Breast epithelium (tissue), 4 donors: ENCODE measurements around the gene DYSF. TPM values are rescaled to one million over a fixed set of nuclear protein-coding genes. Genes with fewer than 3 reads are reported as not detected.

Source experiments
- DNase-seq, 2 donors: peaks; one replicate each; pipeline ENCODE4 v3.0.0-alpha.2; 2019; ENCODE audit warnings: low spot score in 2 of 2
- H3K27ac ChIP-seq, 2 donors: fragments of 200-600 bp; sonication (generic) in 1 of 2; one replicate each; pipeline ENCODE4 v1.5.1; 2016 to 2019; ENCODE audit warnings: mild to moderate bottlenecking in 1 of 2
- H3K27me3 ChIP-seq, 2 donors: fragments of 200-600 bp; sonication (generic) in 1 of 2; one replicate each; pipeline versions ENCODE4 v1.5.1 to v1.6.0; 2017 to 2019; ENCODE audit warnings: control low read depth in 1 of 2, mild to moderate bottlenecking in 1 of 2
- H3K36me3 ChIP-seq: fragments of 200-600 bp; one replicate; pipeline ENCODE4 v1.5.1; 2019
- H3K4me1 ChIP-seq, 2 donors: fragments of 200-600 bp; sonication (generic); one replicate each; pipeline ENCODE4 v1.5.1; 2016 to 2019; ENCODE audit warnings: control low read depth in 1 of 2
- H3K4me3 ChIP-seq, 3 donors: fragments of 200-600 bp; sonication (generic); 1 replicate in 2 of 3; 2 replicates in 1 of 3; pipeline ENCODE4 v1.5.1; 2016 to 2019; ENCODE audit warnings: mild to moderate bottlenecking in 3 of 3, moderate library complexity in 2 of 3
- H3K9me3 ChIP-seq, 2 donors: fragments of 200-600 bp; sonication (generic) in 1 of 2; one replicate each; pipeline ENCODE4 v1.5.1; 2016 to 2019; ENCODE audit warnings: control low read depth in 1 of 2
- POLR2A ChIP-seq: fragments of 450-650 bp; IDR thresholded peaks from one replicate; pipeline ENCODE4 v1.6.1; 2016; ENCODE audit warnings: antibody characterized with exemption, mild to moderate bottlenecking, moderate library complexity
- POLR2AphosphoS5 ChIP-seq, 3 donors: sonication (generic); formaldehyde crosslinking; IDR thresholded peaks; one replicate each; pipeline ENCODE4 v1.6.1; 2017; ENCODE audit warnings: antibody characterized with exemption in 3 of 3
- intact Hi-C: fragments of 100-400 bp; cut with DNase I; formaldehyde crosslinking; loops from one replicate; pipeline ENCODE4 v1.15.1; 2023; ENCODE audit warnings: low total_unique reads
- total RNA-seq, 3 donors: library from RNA; depleted of rRNA; stranded (reverse); fragments of >200 nt; gene quantifications; one replicate each; pipeline ENCODE4 v1.1.0, GENCODE V29; 2016
- TF ChIP-seq, protein P1 (sequence below), 3 donors: fragments of 450-650 bp; IDR thresholded peaks; one replicate each; pipeline ENCODE4 v1.5.1; 2016 to 2017; ENCODE audit warnings: antibody characterized with exemption in 3 of 3, mild to moderate bottlenecking in 3 of 3, moderate library complexity in 3 of 3

The DYSF gene
- total RNA-seq, 3 donors from 2014 or later = 3.0 to 15.7 (median 4.8) TPM

DNA sequence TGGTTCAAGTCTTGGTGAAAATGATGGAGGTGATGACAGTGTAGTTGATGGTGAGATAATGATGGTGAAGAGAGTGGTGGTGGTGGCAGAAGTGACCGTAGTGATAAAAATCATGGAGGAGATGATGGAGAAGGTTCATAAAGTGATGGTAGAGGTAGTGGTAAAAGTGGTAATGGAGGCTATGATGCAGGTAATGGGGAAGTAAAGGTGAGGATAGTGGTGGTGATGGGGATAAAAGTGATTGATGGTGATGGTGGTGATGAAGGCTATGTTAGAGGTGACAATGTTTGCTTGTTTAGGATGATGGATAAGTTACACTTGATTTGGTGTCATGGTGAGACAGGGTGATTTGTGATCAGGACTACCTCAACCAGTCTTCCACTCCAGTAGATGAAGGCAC is 268.9 kb downstream of the DYSF start:
- Histone ChIP-seq H3K27me3 (no peaks in the 10 kb centered on the region), H3K9me3 (peaks cover 8 to 15% of the 10 kb centered on the region in 2 donors), H3K4me1 (peaks cover 0 to 7% of the 10 kb centered on the region in 2 donors), H3K4me3 (no peak overlapping the region), H3K27ac (no peak overlapping the region), H3K36me3 (no peaks in the 10 kb centered on the region)
- no peak for DNase-seq
- TF ChIP-seq, protein P1, sequence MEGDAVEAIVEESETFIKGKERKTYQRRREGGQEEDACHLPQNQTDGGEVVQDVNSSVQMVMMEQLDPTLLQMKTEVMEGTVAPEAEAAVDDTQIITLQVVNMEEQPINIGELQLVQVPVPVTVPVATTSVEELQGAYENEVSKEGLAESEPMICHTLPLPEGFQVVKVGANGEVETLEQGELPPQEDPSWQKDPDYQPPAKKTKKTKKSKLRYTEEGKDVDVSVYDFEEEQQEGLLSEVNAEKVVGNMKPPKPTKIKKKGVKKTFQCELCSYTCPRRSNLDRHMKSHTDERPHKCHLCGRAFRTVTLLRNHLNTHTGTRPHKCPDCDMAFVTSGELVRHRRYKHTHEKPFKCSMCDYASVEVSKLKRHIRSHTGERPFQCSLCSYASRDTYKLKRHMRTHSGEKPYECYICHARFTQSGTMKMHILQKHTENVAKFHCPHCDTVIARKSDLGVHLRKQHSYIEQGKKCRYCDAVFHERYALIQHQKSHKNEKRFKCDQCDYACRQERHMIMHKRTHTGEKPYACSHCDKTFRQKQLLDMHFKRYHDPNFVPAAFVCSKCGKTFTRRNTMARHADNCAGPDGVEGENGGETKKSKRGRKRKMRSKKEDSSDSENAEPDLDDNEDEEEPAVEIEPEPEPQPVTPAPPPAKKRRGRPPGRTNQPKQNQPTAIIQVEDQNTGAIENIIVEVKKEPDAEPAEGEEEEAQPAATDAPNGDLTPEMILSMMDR (IDR thresholded peaks at IDR 0.05) = no peak
- TF ChIP-seq POLR2A = no peak
- TF ChIP-seq POLR2AphosphoS5 (IDR thresholded peaks at IDR 0.05) = no peak
- intact Hi-C loops = no loop called here

- peaks cover 0 to 4% of the 10 kb centered on the region in 2 donors for H3K4me1 ChIP-seq
- TF ChIP-seq POLR2AphosphoS5 (IDR thresholded peaks at IDR 0.05) = no peak
- TF ChIP-seq POLR2A = no peak
- TF ChIP-seq, protein P1 (IDR thresholded peaks at IDR 0.05) = no peak
- no peak for DNase-seq
- intact Hi-C loops = no loop called here
- peaks cover 8 to 15% of the 10 kb centered on the region in 2 donors for H3K9me3 ChIP-seq
- H3K36me3 ChIP-seq = no peaks in the 10 kb centered on the region
- no peaks in the 10 kb centered on the region for H3K27me3 ChIP-seq
- H3K4me3 ChIP-seq = no peak overlapping the region
- H3K27ac ChIP-seq = no peak overlapping the region
Measured at GRCh38 chr2:71724793-71725192, 271.4 kb downstream of the DYSF start.

DNA sequence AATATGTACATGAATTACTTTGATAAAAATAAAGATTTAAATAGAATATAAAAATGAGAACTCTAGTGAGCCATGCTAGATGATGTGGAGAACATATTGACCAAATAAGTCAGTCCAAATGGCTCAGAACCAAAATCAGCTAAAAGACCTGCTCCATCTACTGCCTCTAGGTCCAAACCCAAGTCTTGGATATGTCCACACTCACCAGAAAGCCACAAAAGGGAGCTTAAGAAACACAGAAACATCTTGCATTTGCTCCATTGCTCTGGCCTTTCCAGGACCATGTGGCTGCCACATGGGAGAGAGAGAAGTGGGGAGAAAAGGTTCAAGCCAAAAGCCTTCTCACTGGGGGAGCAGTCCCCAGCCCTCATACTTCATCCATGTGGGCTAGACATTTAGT is 272.5 kb downstream of the DYSF start:
- Histone ChIP-seq H3K27ac (no peak overlapping the region), H3K36me3 (no peaks in the 10 kb centered on the region), H3K9me3 (peaks cover 8 to 15% of the 10 kb centered on the region in 2 donors), H3K4me1 (no peaks in the 10 kb centered on the region), H3K4me3 (no peak overlapping the region), H3K27me3 (no peaks in the 10 kb centered on the region)
- intact Hi-C loops = no loop called here
- no peak for DNase-seq
- TF ChIP-seq POLR2A (no peak), POLR2AphosphoS5 (IDR thresholded peaks at IDR 0.05) (no peak)
- TF ChIP-seq, protein P1 (IDR thresholded peaks at IDR 0.05) = no peak

DNA sequence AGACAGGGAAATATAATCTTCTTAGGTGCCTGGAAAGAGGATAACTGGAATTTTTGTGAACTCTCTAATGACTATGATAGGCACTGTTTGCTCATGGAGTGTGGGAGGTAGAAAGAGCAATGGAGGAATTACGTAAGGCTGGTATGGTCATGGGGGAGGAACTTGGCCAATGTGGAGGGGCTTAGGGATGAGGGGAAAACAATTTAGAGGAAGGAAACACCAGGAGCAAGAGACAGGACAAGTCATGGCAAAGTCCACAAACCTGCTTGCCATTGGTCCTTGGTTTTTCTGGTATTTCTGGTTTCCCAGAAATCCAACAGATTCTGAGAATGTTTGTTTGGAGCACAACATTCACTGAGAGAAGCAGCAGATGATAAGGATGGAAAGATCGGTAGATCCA is 274.2 kb downstream of the DYSF start:
- intact Hi-C loops = no loop called here
- DNase-seq = peak in 1 of 2 donors; percentile 75
- H3K27me3 ChIP-seq = no peaks in the 10 kb centered on the region
- TF ChIP-seq, protein P1 (IDR thresholded peaks at IDR 0.05) = no peak
- TF ChIP-seq POLR2AphosphoS5 (IDR thresholded peaks at IDR 0.05) (no peak), POLR2A (no peak)
- peaks cover 8 to 15% of the 10 kb centered on the region in 2 donors for H3K9me3 ChIP-seq
- no peak overlapping the region for H3K4me3 ChIP-seq
- no peaks in the 10 kb centered on the region for H3K36me3 ChIP-seq
- H3K27ac ChIP-seq = peak overlapping the region; percentile 70 to 79
- no peaks in the 10 kb centered on the region for H3K4me1 ChIP-seq

DNA sequence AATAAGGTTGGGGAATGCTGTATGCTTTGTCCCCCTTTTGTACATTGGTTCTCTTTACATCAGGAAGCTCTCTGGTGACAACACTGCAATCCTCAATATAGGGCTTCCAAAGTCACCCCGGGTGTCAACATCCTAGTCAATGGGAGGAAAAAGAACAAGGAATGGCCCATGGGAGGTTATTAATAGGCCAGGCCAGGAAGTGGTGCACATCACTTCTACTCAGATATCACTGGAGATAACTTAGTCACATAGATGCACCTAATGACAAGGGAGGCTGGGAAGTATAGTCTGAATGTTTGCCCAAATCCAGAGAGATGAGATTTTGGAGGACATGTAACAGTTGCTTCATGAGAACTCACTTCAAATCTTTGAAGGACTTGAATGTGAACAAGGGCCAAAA is 274.7 kb downstream of the DYSF start:
- no peak for DNase-seq
- no peak overlapping the region for H3K4me3 ChIP-seq
- TF ChIP-seq, protein P1 (IDR thresholded peaks at IDR 0.05) = no peak
- no peak for TF ChIP-seq POLR2A
- no peak for TF ChIP-seq POLR2AphosphoS5 (IDR thresholded peaks at IDR 0.05)
- H3K27ac ChIP-seq = peak overlapping the region; percentile 70 to 79
- intact Hi-C loops = no loop called here
- no peaks in the 10 kb centered on the region for H3K27me3 ChIP-seq
- peaks cover 8 to 15% of the 10 kb centered on the region in 2 donors for H3K9me3 ChIP-seq
- H3K4me1 ChIP-seq = no peaks in the 10 kb centered on the region
- H3K36me3 ChIP-seq = no peaks in the 10 kb centered on the region
